Upper lobe of left lung (tissue), 6 donors: ENCODE measurements around the gene FHIT. TPM values are rescaled to one million over a fixed set of nuclear protein-coding genes. Genes with fewer than 3 reads are reported as not detected.

ENCODE experiments used
- ATAC-seq, 2 donors: fragments of 200-7000 bp; cut with Tn5 transposase; one replicate each; pipeline ENCODE4 v1.9.1; 2022; ENCODE audit warnings: mild to moderate bottlenecking in 2 of 2, moderate library complexity in 2 of 2; ENCODE audit not compliant: low FRiP score in 2 of 2
- DNase-seq, 2 donors: peaks; one replicate each; pipeline ENCODE4 v3.0.0-alpha.2; 2019 to 2020
- H3K27ac ChIP-seq, 4 donors: fragments of 200-600 bp; sonication (generic); one replicate each; pipeline ENCODE4 v1.5.1; 2016 to 2019
- H3K27me3 ChIP-seq, 4 donors: fragments of 200-600 bp; sonication (generic); one replicate each; pipeline ENCODE4 v1.5.1; 2017 to 2019
- H3K36me3 ChIP-seq, 4 donors: fragments of 200-600 bp; sonication (generic); one replicate each; pipeline ENCODE4 v1.5.1; 2016 to 2019
- H3K4me1 ChIP-seq, 4 donors: fragments of 200-600 bp; sonication (generic); one replicate each; pipeline ENCODE4 v1.5.1; 2018 to 2019
- H3K4me3 ChIP-seq, 4 donors: fragments of 200-600 bp; sonication (generic); one replicate each; pipeline ENCODE4 v1.5.1; 2017 to 2019; ENCODE audit warnings: mild to moderate bottlenecking in 2 of 4, moderate library complexity in 1 of 4
- H3K9me3 ChIP-seq, 4 donors: fragments of 200-600 bp; sonication (generic); one replicate each; pipeline ENCODE4 v1.5.1; 2018 to 2019
- CTCF ChIP-seq, 6 experiments: fragments of 450-650 bp in 4 of 6; fragments of 200-600 bp in 2 of 6; sonication (generic) in 2 of 6; IDR thresholded peaks; one replicate each; pipeline ENCODE4 v1.5.1; 2016 to 2019; ENCODE audit warnings: antibody characterized with exemption in 6 of 6
- EP300 ChIP-seq, 4 donors: sonication (generic); formaldehyde crosslinking; IDR thresholded peaks; one replicate each; pipeline ENCODE4 v1.5.1; 2017; ENCODE audit warnings: antibody characterized with exemption in 4 of 4, control low read depth in 2 of 4
- POLR2A ChIP-seq, 4 donors: fragments of 450-650 bp; IDR thresholded peaks; one replicate each; pipeline ENCODE4 v1.5.1; 2016 to 2017; ENCODE audit warnings: antibody characterized with exemption in 4 of 4, mild to moderate bottlenecking in 2 of 4
- POLR2AphosphoS5 ChIP-seq, 2 donors: sonication (generic); formaldehyde crosslinking; IDR thresholded peaks; one replicate each; pipeline ENCODE4 v1.5.1; 2017; ENCODE audit warnings: antibody characterized with exemption in 2 of 2
- WGBS, 2 donors: methylation state at CpG; one replicate each; pipeline ENCODE4 v1.1.5; 2017 to 2018; 5-methylcytosine and 5-hydroxymethylcytosine counted together
- total RNA-seq, 6 donors: library from RNA; depleted of rRNA in 4 of 6; stranded (reverse); fragments of >200 nt in 4 of 6; gene quantifications; one replicate each; pipeline versions ENCODE4 v1.1.0 to v1.2.1, GENCODE V29; 2016 to 2021
- donor health status: DM: no; HTN: no; CAD: no; lungs with moderate emphysema.
- donor health status: DM: no; HTN: yes; CAD: no; lungs with severe emphysema.

Gene FHIT
- total RNA-seq, 6 donors from 2014 or later: 6.8 to 56.6 (median 11.1) TPM

GRCh38 chr3:59982510-59982909, 1268.7 kb downstream of the FHIT start:
- ATAC-seq (no peak), DNase-seq (no peak)
- Histone ChIP-seq H3K4me1 (no peaks in the 10 kb centered on the region), H3K27me3 (no peaks in the 10 kb centered on the region), H3K4me3 (no peak overlapping the region), H3K9me3 (no peaks in the 10 kb centered on the region), H3K27ac (no peak overlapping the region), H3K36me3 (no peaks in the 10 kb centered on the region)
- 93 to 97% methylated on average over 3 of the region's 3 CpGs for WGBS, 2 donors
- no peak for TF ChIP-seq POLR2A (IDR thresholded peaks at IDR 0.05)
- TF ChIP-seq POLR2AphosphoS5 (IDR thresholded peaks at IDR 0.05): no peak
- TF ChIP-seq EP300 (IDR thresholded peaks at IDR 0.05): no peak
- TF ChIP-seq CTCF (IDR thresholded peaks at IDR 0.05): no peak

GRCh38 chr3:59981377-59981776, 1269.9 kb downstream of the FHIT start:
- ATAC-seq (no peak), DNase-seq (no peak)
- no peak overlapping the region for H3K27ac ChIP-seq
- TF ChIP-seq EP300 (IDR thresholded peaks at IDR 0.05) (no peak), POLR2A (IDR thresholded peaks at IDR 0.05) (no peak), POLR2AphosphoS5 (IDR thresholded peaks at IDR 0.05) (no peak), CTCF (IDR thresholded peaks at IDR 0.05) (no peak)
- no peaks in the 10 kb centered on the region for H3K36me3 ChIP-seq
- H3K4me1 ChIP-seq: no peaks in the 10 kb centered on the region
- H3K9me3 ChIP-seq: no peaks in the 10 kb centered on the region
- no peak overlapping the region for H3K4me3 ChIP-seq
- 73 to 88% methylated on average over 6 of the region's 6 CpGs for WGBS, 2 donors
- H3K27me3 ChIP-seq: no peaks in the 10 kb centered on the region

- no peak for ATAC-seq
- Histone ChIP-seq H3K9me3 (no peaks in the 10 kb centered on the region), H3K27me3 (no peaks in the 10 kb centered on the region), H3K36me3 (no peaks in the 10 kb centered on the region), H3K27ac (no peak overlapping the region), H3K4me1 (no peaks in the 10 kb centered on the region), H3K4me3 (no peak overlapping the region)
- 43 to 50% methylated on average over 2 of the region's 2 CpGs for WGBS, 2 donors
- DNase-seq: no peak
- TF ChIP-seq EP300 (IDR thresholded peaks at IDR 0.05) (no peak), POLR2AphosphoS5 (IDR thresholded peaks at IDR 0.05) (no peak), CTCF (IDR thresholded peaks at IDR 0.05) (no peak), POLR2A (IDR thresholded peaks at IDR 0.05) (no peak)
Observed at GRCh38 chr3:59980576-59980975, 1270.7 kb downstream of the FHIT start.

DNA sequence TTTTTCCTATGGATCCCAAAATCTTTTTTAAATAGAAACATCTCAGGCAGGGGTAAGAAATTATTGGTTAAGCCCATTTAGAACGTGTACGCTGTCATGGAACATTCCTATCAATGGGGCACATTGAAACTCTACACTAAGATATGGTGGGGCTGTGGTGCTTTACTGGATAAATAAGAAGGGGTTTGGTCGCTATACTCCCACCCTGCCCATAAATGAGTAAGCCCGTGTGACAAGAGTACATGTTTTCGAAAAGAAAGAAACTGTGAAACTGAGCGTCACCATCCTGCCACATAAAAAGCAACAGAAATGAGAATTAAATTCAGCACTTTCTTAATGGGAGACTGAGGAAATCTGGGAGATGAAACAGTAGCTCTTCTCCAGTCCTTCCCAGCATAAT, 1271.7 kb downstream of the FHIT start:
- no peak overlapping the region for H3K4me3 ChIP-seq
- H3K36me3 ChIP-seq: no peaks in the 10 kb centered on the region
- H3K9me3 ChIP-seq: no peaks in the 10 kb centered on the region
- 89 to 97% methylated on average over 6 of the region's 6 CpGs for WGBS, 2 donors
- TF ChIP-seq POLR2AphosphoS5 (IDR thresholded peaks at IDR 0.05) (no peak), POLR2A (IDR thresholded peaks at IDR 0.05) (no peak), CTCF (IDR thresholded peaks at IDR 0.05) (no peak), EP300 (IDR thresholded peaks at IDR 0.05) (no peak)
- ATAC-seq (no peak), DNase-seq (no peak)
- no peak overlapping the region for H3K27ac ChIP-seq
- no peaks in the 10 kb centered on the region for H3K4me1 ChIP-seq
- H3K27me3 ChIP-seq: no peaks in the 10 kb centered on the region

GRCh38 chr3:59978979-59979378, 1272.3 kb downstream of the FHIT start:
- H3K9me3 ChIP-seq: no peaks in the 10 kb centered on the region
- no peak overlapping the region for H3K4me3 ChIP-seq
- ATAC-seq: no peak
- no peak for TF ChIP-seq EP300 (IDR thresholded peaks at IDR 0.05)
- no peak for TF ChIP-seq POLR2AphosphoS5 (IDR thresholded peaks at IDR 0.05)
- TF ChIP-seq CTCF (IDR thresholded peaks at IDR 0.05): no peak
- no peak for TF ChIP-seq POLR2A (IDR thresholded peaks at IDR 0.05)
- no peaks in the 10 kb centered on the region for H3K4me1 ChIP-seq
- no peaks in the 10 kb centered on the region for H3K36me3 ChIP-seq
- H3K27ac ChIP-seq: no peak overlapping the region
- no peak for DNase-seq
- no peaks in the 10 kb centered on the region for H3K27me3 ChIP-seq
